GM23338 (cell line): ENCODE measurements around the gene PTPN18. TPM values are rescaled to one million over a fixed set of nuclear protein-coding genes. Genes with fewer than 3 reads are reported as not detected.

Experiments
- ATAC-seq: fragments of 200-7000 bp; cut with Tn5 transposase; 3 replicates; pipeline ENCODE4 v1.9.1; 2020
- DNase-seq: peaks from one replicate; pipeline ENCODE4 v3.0.0-alpha.2; 2015; ENCODE audit warnings: low spot score
- H2AFZ ChIP-seq: fragments of 200-600 bp; sonication (generic); 2 replicates; pipeline ENCODE4 v1.8.0; 2016; ENCODE audit warnings: antibody characterized with exemption, mild to moderate bottlenecking, moderate library complexity
- H3F3A ChIP-seq: fragments of 200-600 bp; sonication (generic); replicated peaks from 2 replicates; pipeline ENCODE4 v1.8.0; 2017; ENCODE audit warnings: antibody characterized with exemption, mixed run types, low read depth
- H3K27ac ChIP-seq: fragments of 200-600 bp; sonication (generic); 2 replicates; pipeline ENCODE4 v1.6.1; 2016; ENCODE audit warnings: low read depth
- H3K27me3 ChIP-seq: fragments of 200-600 bp; sonication (generic); 2 replicates; pipeline ENCODE4 v1.8.0; 2016; ENCODE audit warnings: mild to moderate bottlenecking, mixed run types, moderate library complexity; ENCODE audit not compliant: insufficient read depth
- H3K36me3 ChIP-seq: fragments of 200-600 bp; sonication (generic); 2 replicates; pipeline ENCODE4 v1.8.0; 2016; ENCODE audit warnings: mild to moderate bottlenecking; ENCODE audit not compliant: insufficient read depth
- H3K4me1 ChIP-seq: fragments of 200-600 bp; sonication (generic); 2 replicates; pipeline ENCODE4 v1.8.0; 2016; ENCODE audit warnings: mild to moderate bottlenecking, moderate library complexity; ENCODE audit not compliant: insufficient read depth
- H3K4me2 ChIP-seq: fragments of 200-600 bp; sonication (generic); 2 replicates; pipeline ENCODE4 v1.7.1; 2017; ENCODE audit warnings: mixed run types
- H3K4me3 ChIP-seq: fragments of 200-600 bp; sonication (generic); 2 replicates; pipeline ENCODE4 v1.6.1; 2016; ENCODE audit warnings: mixed run types
- H3K79me2 ChIP-seq: fragments of 200-600 bp; sonication (generic); replicated peaks from 2 replicates; pipeline ENCODE4 v1.8.0; 2017; ENCODE audit warnings: mild to moderate bottlenecking; ENCODE audit not compliant: insufficient read depth
- H3K9me2 ChIP-seq: fragments of 200-600 bp; sonication (generic); 2 replicates; pipeline ENCODE4 v1.8.0; 2017; ENCODE audit not compliant: insufficient read depth
- H4K20me1 ChIP-seq: fragments of 200-600 bp; sonication (generic); replicated peaks from 2 replicates; pipeline ENCODE4 v1.8.0; 2017; ENCODE audit warnings: mild to moderate bottlenecking; ENCODE audit not compliant: insufficient read depth
- H3K27ac Mint-ChIP-seq: 2 replicates; pipeline ENCODE4 v1.8.0; 2020; ENCODE audit warnings: inconsistent platforms, mild to moderate bottlenecking, moderate library complexity, mixed read lengths
- H3K27me3 Mint-ChIP-seq: 3 replicates; pipeline ENCODE4 v1.8.0; 2022; ENCODE audit warnings: low read depth, mild to moderate bottlenecking, moderate library complexity, mixed read lengths, inconsistent platforms; ENCODE audit not compliant: insufficient read depth, poor library complexity
- H3K36me3 Mint-ChIP-seq: 3 replicates; pipeline ENCODE4 v1.8.0; 2021; ENCODE audit warnings: low read depth, mild to moderate bottlenecking, inconsistent platforms, moderate library complexity, mixed read lengths
- H3K4me1 Mint-ChIP-seq: 3 replicates; pipeline ENCODE4 v1.8.0; 2020; ENCODE audit warnings: mild to moderate bottlenecking, inconsistent platforms, mixed read lengths
- H3K4me3 Mint-ChIP-seq: 3 replicates; pipeline ENCODE4 v1.8.0; 2021; ENCODE audit warnings: moderate library complexity, mild to moderate bottlenecking, inconsistent platforms, mixed read lengths
- H3K9me3 Mint-ChIP-seq: 3 replicates; pipeline ENCODE4 v1.8.0; 2020; ENCODE audit warnings: moderate library complexity, mild to moderate bottlenecking, inconsistent platforms, mixed read lengths
- ETS1 ChIP-seq: IDR thresholded peaks from 2 replicates; pipeline ENCODE4 v1.6.1; 2016; ENCODE audit warnings: antibody characterized with exemption
- EZH2 ChIP-seq: fragments of 200-600 bp; sonication (generic); IDR thresholded peaks from one replicate; pipeline ENCODE4 v1.8.0; 2017; ENCODE audit warnings: antibody characterized with exemption, mild to moderate bottlenecking, low read depth; ENCODE audit not compliant: unreplicated experiment
- NANOG ChIP-seq: IDR thresholded peaks from 2 replicates; pipeline ENCODE4 v1.6.1; 2016; ENCODE audit warnings: antibody characterized with exemption, borderline replicate concordance
- POLR2AphosphoS5 ChIP-seq: IDR thresholded peaks from 2 replicates; pipeline ENCODE4 v1.6.1; 2016; ENCODE audit warnings: antibody characterized with exemption, low read depth
- STAT1 ChIP-seq: IDR thresholded peaks from one replicate; pipeline ENCODE4 v1.6.1; 2016; ENCODE audit warnings: antibody characterized with exemption; ENCODE audit not compliant: unreplicated experiment
- ZNF462 ChIP-seq: fragments of 250-450 bp; sonication (Bioruptor Pico); IDR thresholded peaks from 2 replicates; pipeline ENCODE4 v1.5.0; 2020; ENCODE audit warnings: mild to moderate bottlenecking, moderate library complexity
- polyA plus RNA-seq: library from polyadenylated mRNA; unstranded; fragments of >200 nt; fragmentation: Nextera tagmentation; extraction: Ambion mirVana; gene quantifications from 2 replicates; pipeline ENCODE4 v1.2.1, GENCODE V29; 2016
- total RNA-seq: library from RNA; depleted of rRNA; stranded (reverse); fragments of >200 nt; shearing (Covaris generic); gene quantifications from 2 replicates; pipeline ENCODE4 v1.2.3, GENCODE V29; 2014

Gene PTPN18
- total and polyA plus RNA-seq, 2 experiments from 2014 or later: 10.1 to 10.9 TPM

GRCh38 chr2:130337735-130338325 lies 18.0 kb upstream of the PTPN18 start (continued):
- no peak for TF ChIP-seq ZNF462 (CRISPR knock-in tag)

GRCh38 chr2:130338793-130339345 lies 17.0 kb upstream of the PTPN18 start:
- H4K20me1 ChIP-seq: no peaks in the 10 kb centered on the region
- H3K36me3 Mint-ChIP-seq: peaks cover 36% of the 10 kb centered on the region
- H3K9me3 Mint-ChIP-seq: peaks cover 6% of the 10 kb centered on the region
- no peaks in the 10 kb centered on the region for H3K27me3 ChIP-seq
- TF ChIP-seq ETS1: no peak
- TF ChIP-seq POLR2AphosphoS5: no peak
- TF ChIP-seq ZNF462 (CRISPR knock-in tag): no peak
- TF ChIP-seq STAT1: no peak
- no peak for TF ChIP-seq EZH2
- no peak for TF ChIP-seq NANOG
- peaks cover 13% of the 10 kb centered on the region for H3K4me1 Mint-ChIP-seq
- no peak overlapping the region for H3K4me2 ChIP-seq
- no peak overlapping the region for H3K4me3 Mint-ChIP-seq
- H3K27me3 Mint-ChIP-seq: peaks cover 27% of the 10 kb centered on the region
- H3F3A ChIP-seq: no peaks in the 10 kb centered on the region
- peaks cover 9% of the 10 kb centered on the region for H3K79me2 ChIP-seq
- no peaks in the 10 kb centered on the region for H3K9me2 ChIP-seq
- no peak for ATAC-seq
- H3K4me3 ChIP-seq: no peak overlapping the region
- H3K27ac ChIP-seq: no peak overlapping the region
- H2AFZ ChIP-seq: no peak overlapping the region
- H3K36me3 ChIP-seq: no peaks in the 10 kb centered on the region
- no peak overlapping the region for H3K27ac Mint-ChIP-seq
- H3K4me1 ChIP-seq: peaks cover 9% of the 10 kb centered on the region; the same call in 1 of the 2 replicates
- DNase-seq: no peak
